ENCODE results near the gene CDC42SE2. TPM values are rescaled to one million over a fixed set of nuclear protein-coding genes. Genes with fewer than 3 reads are reported as not detected.

CDC42SE2 gene
- total RNA-seq, 2 donors from 2014 or later, result 51.0 to 63.5 TPM

GRCh38 chr5:131288328-131288727 is 24.5 kb downstream of the CDC42SE2 start:
- no peak for DNase-seq (ENCODE audit: low spot score)
- no peaks in the 10 kb centered on the region for H3K27me3 ChIP-seq (replicated peaks; ENCODE audit: insufficient read depth)
- H3K4me3 ChIP-seq, result no peak overlapping the region
- TF ChIP-seq POLR2A (IDR thresholded peaks at IDR 0.05) (no peak), POLR2AphosphoS5 (IDR thresholded peaks at IDR 0.05) (no peak), CTCF (IDR thresholded peaks at IDR 0.05) (no peak)
- no peak overlapping the region for H3K27ac ChIP-seq
- no peaks in the 10 kb centered on the region for H3K36me3 ChIP-seq
- 97% methylated on average over 1 of the region's 1 CpG for WGBS
- no peaks in the 10 kb centered on the region for H3K4me1 ChIP-seq (replicated peaks)
- intact Hi-C loops (cut with DNase I), result no loop called here
- H3K9me3 ChIP-seq, result no peaks in the 10 kb centered on the region

GRCh38 chr5:131289738-131290137 is 25.9 kb downstream of the CDC42SE2 start:
- Histone ChIP-seq H3K9me3 (no peaks in the 10 kb centered on the region), H3K27ac (no peak overlapping the region), H3K27me3 (replicated peaks; ENCODE audit: insufficient read depth) (no peaks in the 10 kb centered on the region), H3K36me3 (no peaks in the 10 kb centered on the region), H3K4me1 (replicated peaks) (no peaks in the 10 kb centered on the region), H3K4me3 (no peak overlapping the region)
- DNase-seq (ENCODE audit: low spot score), result no peak
- WGBS, result 89% methylated on average over 3 of the region's 3 CpGs
- intact Hi-C loops (cut with DNase I), result no loop called here
- no peak for TF ChIP-seq POLR2A (IDR thresholded peaks at IDR 0.05)
- no peak for TF ChIP-seq CTCF (IDR thresholded peaks at IDR 0.05)
- no peak for TF ChIP-seq POLR2AphosphoS5 (IDR thresholded peaks at IDR 0.05)

GRCh38 chr5:131296213-131296672 is 32.4 kb downstream of the CDC42SE2 start:
- Histone ChIP-seq H3K27me3 (replicated peaks; ENCODE audit: insufficient read depth) (no peaks in the 10 kb centered on the region), H3K4me1 (replicated peaks) (no peaks in the 10 kb centered on the region), H3K4me3 (no peak overlapping the region), H3K9me3 (no peaks in the 10 kb centered on the region), H3K36me3 (no peaks in the 10 kb centered on the region), H3K27ac (no peak overlapping the region)
- TF ChIP-seq POLR2AphosphoS5 (IDR thresholded peaks at IDR 0.05) (no peak), POLR2A (IDR thresholded peaks at IDR 0.05) (no peak), CTCF (IDR thresholded peaks at IDR 0.05) (no peak)
- DNase-seq (ENCODE audit: low spot score), result no peak
- 92% methylated on average over 2 of the region's 2 CpGs for WGBS
- intact Hi-C loops (cut with DNase I), result no loop called here

- Histone ChIP-seq H3K27ac (no peak overlapping the region), H3K4me3 (no peak overlapping the region), H3K4me1 (replicated peaks) (no peaks in the 10 kb centered on the region), H3K27me3 (replicated peaks; ENCODE audit: insufficient read depth) (no peaks in the 10 kb centered on the region), H3K9me3 (no peaks in the 10 kb centered on the region), H3K36me3 (no peaks in the 10 kb centered on the region)
- no peak for DNase-seq (ENCODE audit: low spot score)
- 94% methylated on average over 5 of the region's 5 CpGs for WGBS
- intact Hi-C loops (cut with DNase I), result no loop called here
- TF ChIP-seq CTCF (IDR thresholded peaks at IDR 0.05), result no peak
- no peak for TF ChIP-seq POLR2AphosphoS5 (IDR thresholded peaks at IDR 0.05)
These were observed 34.0 kb downstream of the CDC42SE2 start for GRCh38 chr5:131297886-131298285.

- Histone ChIP-seq H3K27ac (no peak overlapping the region), H3K36me3 (no peaks in the 10 kb centered on the region), H3K27me3 (replicated peaks; ENCODE audit: insufficient read depth) (no peaks in the 10 kb centered on the region), H3K4me3 (no peak overlapping the region), H3K4me1 (replicated peaks) (no peaks in the 10 kb centered on the region), H3K9me3 (no peaks in the 10 kb centered on the region)
- 95% methylated on average over 3 of the region's 3 CpGs for WGBS
- DNase-seq (ENCODE audit: low spot score), result no peak
- no peak for TF ChIP-seq CTCF (IDR thresholded peaks at IDR 0.05)
- no peak for TF ChIP-seq POLR2AphosphoS5 (IDR thresholded peaks at IDR 0.05)
- no peak for TF ChIP-seq POLR2A (IDR thresholded peaks at IDR 0.05)
- intact Hi-C loops (cut with DNase I), result no loop called here
These were observed 35.6 kb downstream of the CDC42SE2 start for GRCh38 chr5:131299465-131299864.
